ENCODE measurements around the gene CYBA. TPM values are rescaled to one million over a fixed set of nuclear protein-coding genes. Genes with fewer than 3 reads are reported as not detected.
"Not testable (repeated sequence)": the region's sequence is repeated elsewhere in the genome, so short reads cannot be mapped to it uniquely, and the experiment has no call there.

Gene CYBA
- total RNA-seq, 2 donors from 2014 or later = 242 to 290 TPM

DNA sequence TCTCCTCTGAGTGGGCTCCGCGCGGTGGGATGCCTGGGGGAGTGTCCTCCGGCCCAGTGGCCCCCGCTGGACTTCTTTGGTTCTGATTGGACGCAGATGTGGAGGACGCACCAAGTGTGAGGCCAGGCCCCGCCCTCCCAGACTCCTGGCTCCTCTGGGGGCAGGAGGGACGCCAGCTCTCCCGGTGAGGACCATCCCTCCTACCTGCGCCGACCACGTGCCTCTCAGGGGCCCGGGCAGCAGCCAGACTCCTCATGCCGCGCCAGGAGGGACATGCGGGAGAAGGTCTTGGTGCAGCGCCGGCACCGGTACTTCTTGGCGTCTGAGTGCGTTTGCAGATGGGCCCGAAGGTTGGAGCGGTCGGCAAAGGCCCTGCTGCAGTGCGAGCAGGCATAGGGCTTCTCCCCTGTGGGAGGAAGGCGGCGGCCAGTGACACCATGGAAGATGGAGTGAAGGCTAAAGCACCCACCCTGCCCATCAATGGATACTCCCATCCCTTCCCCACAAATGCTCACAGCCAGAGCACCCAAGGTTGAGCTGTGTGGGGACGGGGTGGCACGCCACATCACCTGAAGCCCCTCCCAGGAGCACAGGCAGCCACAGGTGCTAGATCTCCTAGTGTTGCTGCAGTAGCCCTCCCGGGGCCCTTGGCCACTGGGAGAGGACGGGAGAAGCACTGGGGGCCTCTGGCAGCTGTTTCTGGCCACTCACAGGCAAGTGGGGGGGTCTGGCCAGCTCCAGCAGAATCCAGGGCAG, 27.5 kb upstream of the CYBA start:
- Mint-ChIP-seq H3K4me1 (peaks cover 10% of the 10 kb centered on the region), H3K27ac (no peak overlapping the region), H3K9me3 (no peaks in the 10 kb centered on the region), H3K36me3 (ENCODE audit: low read depth) (peaks cover 11% of the 10 kb centered on the region), H3K4me3 (no peak overlapping the region), H3K27me3 (no peaks in the 10 kb centered on the region)
- ATAC-seq (replicated peaks) = no peak

DNA sequence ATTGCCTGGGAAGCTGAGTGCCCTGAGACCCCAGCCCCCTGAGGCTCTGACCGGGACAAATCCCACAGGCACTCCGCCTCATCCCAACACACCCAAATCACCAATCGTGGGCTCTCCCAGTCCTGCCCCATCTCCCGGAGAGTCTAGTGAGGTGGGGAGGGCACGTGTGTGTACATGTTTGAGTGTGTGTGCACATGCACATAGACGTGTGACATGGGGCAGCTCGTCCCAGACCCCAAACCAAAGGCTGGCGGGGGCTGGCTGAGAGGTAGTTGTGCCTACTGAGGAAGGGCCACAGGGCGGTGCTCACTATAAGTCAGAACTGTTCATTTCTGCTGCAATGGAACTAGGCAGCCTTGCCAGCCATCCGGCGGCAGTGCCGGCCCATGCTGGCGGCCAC, 26.9 kb upstream of the CYBA start:
- ATAC-seq (replicated peaks) = no peak
- peaks cover 10% of the 10 kb centered on the region for H3K4me1 Mint-ChIP-seq
- no peaks in the 10 kb centered on the region for H3K27me3 Mint-ChIP-seq
- H3K36me3 Mint-ChIP-seq (ENCODE audit: low read depth) = peaks cover 11% of the 10 kb centered on the region
- no peak overlapping the region for H3K27ac Mint-ChIP-seq
- no peak overlapping the region for H3K4me3 Mint-ChIP-seq
- no peaks in the 10 kb centered on the region for H3K9me3 Mint-ChIP-seq

DNA sequence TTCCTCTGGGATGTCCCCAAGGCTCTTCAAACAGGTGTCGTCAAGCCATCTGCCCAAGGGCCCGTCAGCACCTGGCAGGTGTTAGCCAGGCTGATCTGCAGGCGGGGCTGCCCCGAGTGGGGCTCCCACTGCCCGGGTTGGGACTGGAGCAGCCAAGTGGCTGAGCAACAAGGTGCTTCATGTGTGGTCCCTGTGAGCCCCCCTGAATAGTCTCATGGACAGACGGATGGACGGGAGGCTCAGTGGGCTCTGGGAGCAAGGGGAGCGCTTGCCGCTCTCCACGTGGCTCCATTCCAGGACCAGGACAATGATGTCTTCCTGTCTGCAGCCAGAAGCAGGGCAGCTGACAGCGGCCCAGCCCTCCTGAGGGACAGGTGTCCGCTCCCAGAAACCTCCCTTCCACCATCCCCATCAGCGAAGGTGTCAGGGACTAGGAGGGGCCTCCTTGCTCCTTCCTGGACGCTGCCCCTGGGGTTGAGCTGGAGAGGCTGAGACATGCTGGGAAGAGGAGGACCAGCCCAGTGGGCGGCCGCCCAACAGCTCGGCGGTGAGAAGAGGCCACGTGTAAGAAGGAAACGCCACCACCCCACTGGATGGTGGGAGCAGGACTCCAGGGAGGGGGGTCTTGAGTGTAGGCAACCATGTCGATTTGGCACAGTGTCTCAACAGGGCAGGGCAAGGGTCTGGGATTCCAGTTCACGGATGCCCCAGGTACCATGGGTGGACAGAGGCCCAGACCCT, 25.8 kb upstream of the CYBA start:
- Mint-ChIP-seq H3K27ac (no peak overlapping the region), H3K9me3 (no peaks in the 10 kb centered on the region), H3K27me3 (no peaks in the 10 kb centered on the region), H3K4me3 (no peak overlapping the region), H3K4me1 (peaks cover 4% of the 10 kb centered on the region), H3K36me3 (ENCODE audit: low read depth) (peaks cover 11% of the 10 kb centered on the region)
- no peak for ATAC-seq (replicated peaks)

DNA sequence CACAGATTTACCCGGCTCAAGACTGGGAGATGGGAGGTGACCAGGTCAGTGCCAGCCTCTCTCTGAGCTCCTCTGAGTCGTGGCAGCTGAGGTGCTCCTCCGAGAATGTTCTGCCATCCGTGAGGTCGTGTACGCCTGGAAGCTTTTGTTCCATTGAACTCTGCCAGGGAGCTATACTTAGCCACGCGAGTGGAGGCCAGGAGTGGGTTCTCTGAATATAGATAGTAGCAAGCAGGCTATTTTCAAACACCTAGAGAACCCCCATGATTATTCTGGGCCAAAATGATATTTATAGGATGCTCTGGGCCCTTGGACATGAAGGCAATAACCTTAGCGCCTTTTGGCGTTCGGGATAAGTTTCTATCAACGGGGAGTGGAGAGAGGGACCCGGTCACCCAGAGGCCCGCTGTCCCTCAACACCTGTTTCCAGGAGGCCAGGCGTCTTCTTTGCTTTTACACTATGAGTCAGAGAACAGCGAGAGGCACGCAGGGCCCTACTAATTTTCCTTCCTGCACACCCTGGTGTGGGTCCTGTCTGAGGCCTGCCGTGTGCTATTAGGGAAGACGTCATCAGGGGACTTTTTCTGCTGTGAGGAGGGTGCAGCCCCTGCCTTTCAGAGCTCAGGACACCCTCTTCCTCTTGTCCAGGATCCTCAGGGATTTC, 23.0 kb upstream of the CYBA start:
- Mint-ChIP-seq H3K4me3 (no peak overlapping the region), H3K4me1 (no peaks in the 10 kb centered on the region), H3K27ac (peak overlapping the region; percentile 33), H3K36me3 (ENCODE audit: low read depth) (no peaks in the 10 kb centered on the region), H3K27me3 (no peaks in the 10 kb centered on the region), H3K9me3 (no peaks in the 10 kb centered on the region)
- no peak for ATAC-seq (replicated peaks)

DNA sequence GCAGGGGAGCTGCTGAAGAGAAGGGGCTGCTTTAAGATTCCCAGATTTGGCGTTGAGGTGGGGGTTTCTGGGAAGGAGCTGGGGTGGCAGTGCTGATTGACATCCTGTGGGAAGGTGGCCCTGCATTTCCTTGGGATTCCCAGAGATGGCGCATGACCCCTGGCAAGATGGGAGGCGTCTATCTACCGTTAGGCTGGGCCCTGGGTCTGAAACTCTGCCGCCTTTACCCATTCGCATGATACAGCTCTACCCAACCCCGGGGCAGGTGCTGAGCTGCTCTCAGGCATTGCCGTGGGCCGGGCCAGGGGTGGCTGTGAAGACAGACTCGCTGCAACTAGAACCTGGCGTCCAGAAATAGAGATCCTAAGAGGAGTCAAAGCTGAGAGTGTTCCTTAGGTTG, 21.9 kb upstream of the CYBA start:
- Mint-ChIP-seq H3K9me3 (no peaks in the 10 kb centered on the region), H3K4me1 (no peaks in the 10 kb centered on the region), H3K27ac (no peak overlapping the region), H3K27me3 (no peaks in the 10 kb centered on the region), H3K36me3 (ENCODE audit: low read depth) (no peaks in the 10 kb centered on the region), H3K4me3 (no peak overlapping the region)
- ATAC-seq (replicated peaks) = no peak

DNA sequence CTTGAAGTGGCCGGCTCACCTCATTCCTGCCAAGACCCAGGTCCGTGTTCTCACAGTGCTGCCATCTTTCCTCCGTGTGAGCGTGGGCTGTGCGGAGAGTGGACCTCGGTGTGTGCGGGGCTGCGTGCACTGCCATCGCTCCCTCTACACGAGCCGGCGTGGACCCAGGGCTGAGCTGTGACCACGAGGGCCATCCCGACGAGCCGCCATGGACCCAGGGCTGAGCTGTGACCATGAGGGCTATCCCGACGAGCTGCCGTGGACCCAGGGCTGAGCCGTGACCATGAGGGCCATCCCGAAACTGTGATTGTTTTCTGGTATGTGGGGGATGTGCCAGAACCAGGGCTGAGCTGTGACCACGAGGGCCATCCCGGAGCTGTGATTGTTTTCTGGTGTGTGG, 21.0 kb upstream of the CYBA start:
- Mint-ChIP-seq H3K4me1 (no peaks in the 10 kb centered on the region), H3K27me3 (no peaks in the 10 kb centered on the region), H3K27ac (no peak overlapping the region)

DNA sequence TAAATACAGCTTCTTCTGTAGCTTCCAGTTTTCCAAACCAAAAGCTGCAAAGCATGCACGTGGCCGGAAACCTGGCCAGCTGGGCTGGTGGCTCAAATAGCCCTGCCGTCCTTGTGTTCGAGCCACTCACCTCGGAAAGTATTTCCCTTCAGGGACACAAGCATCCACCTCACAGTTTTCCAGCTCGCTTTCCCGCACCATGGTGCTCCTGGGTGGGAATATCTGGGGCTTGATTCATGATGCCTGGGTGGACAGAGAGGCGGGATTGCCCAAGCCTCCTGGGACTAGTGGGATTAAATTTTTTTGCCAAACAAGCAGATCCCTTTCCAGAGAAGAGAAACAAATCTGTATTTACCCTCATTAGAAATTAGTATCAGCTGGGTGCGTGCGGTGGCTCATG, 19.1 kb upstream of the CYBA start:
- no peaks in the 10 kb centered on the region for H3K9me3 Mint-ChIP-seq
- no peak overlapping the region for H3K27ac Mint-ChIP-seq
- no peaks in the 10 kb centered on the region for H3K4me1 Mint-ChIP-seq
- no peak for ATAC-seq (replicated peaks)
- H3K4me3 Mint-ChIP-seq = no peak overlapping the region
- H3K27me3 Mint-ChIP-seq = no peaks in the 10 kb centered on the region
- H3K36me3 Mint-ChIP-seq (ENCODE audit: low read depth) = no peaks in the 10 kb centered on the region

More for the DNA sequence above, 21.0 kb upstream of the CYBA start:
- no peak for ATAC-seq (replicated peaks)
- Mint-ChIP-seq H3K36me3 (ENCODE audit: low read depth) (no peaks in the 10 kb centered on the region), H3K9me3 (no peaks in the 10 kb centered on the region), H3K4me3 (no peak overlapping the region)

DNA sequence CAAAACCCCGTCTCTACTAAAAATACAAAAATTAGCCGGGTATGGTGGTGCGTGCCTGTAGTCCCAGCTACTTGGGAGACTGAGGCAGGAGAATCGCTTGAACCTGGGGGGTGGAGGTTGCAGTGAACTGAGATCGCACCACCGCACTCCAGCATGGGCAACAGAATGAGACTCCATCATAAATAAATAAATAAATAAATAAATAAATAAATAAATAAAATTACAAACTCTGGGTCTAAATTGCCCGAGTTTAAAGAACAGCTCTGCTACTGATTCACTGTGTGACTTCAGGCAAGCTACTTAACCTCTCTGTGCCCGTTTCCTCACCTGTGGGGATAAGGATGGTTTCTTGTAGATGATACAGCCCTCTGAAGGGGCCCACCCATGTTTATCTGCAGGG, 18.6 kb upstream of the CYBA start:
- H3K36me3 Mint-ChIP-seq (ENCODE audit: low read depth) = not testable (repeated sequence)

DNA sequence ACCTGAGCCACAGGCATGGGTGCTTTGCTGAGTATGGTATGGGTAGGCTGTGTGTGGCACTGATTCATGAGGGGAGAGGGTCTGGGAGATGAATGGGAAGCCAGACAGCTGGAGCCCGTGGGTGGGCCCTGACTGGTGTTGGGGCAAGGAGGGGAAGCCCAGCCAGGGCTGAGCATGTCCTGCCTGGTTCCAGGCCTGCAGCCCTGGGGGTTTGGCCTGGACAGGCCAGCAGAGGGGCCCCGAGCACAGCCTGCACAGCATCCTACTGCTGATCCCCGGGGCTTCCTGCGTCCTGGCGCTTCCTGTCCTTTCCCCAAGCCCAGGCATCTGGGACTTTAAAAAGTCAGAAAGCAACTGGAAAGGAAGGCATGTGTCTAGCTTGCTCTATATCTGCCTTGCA, 16.6 kb upstream of the CYBA start:
- Mint-ChIP-seq H3K9me3 (no peaks in the 10 kb centered on the region), H3K27ac (no peak overlapping the region), H3K4me3 (no peak overlapping the region), H3K27me3 (no peaks in the 10 kb centered on the region), H3K4me1 (no peaks in the 10 kb centered on the region), H3K36me3 (ENCODE audit: low read depth) (no peaks in the 10 kb centered on the region)
- no peak for ATAC-seq (replicated peaks)

More for the DNA sequence above, 18.6 kb upstream of the CYBA start:
- ATAC-seq (replicated peaks); H3K4me3 Mint-ChIP-seq; H3K27ac Mint-ChIP-seq; H3K4me1 Mint-ChIP-seq; H3K27me3 Mint-ChIP-seq; H3K9me3 Mint-ChIP-seq: not testable (repeated sequence)

DNA sequence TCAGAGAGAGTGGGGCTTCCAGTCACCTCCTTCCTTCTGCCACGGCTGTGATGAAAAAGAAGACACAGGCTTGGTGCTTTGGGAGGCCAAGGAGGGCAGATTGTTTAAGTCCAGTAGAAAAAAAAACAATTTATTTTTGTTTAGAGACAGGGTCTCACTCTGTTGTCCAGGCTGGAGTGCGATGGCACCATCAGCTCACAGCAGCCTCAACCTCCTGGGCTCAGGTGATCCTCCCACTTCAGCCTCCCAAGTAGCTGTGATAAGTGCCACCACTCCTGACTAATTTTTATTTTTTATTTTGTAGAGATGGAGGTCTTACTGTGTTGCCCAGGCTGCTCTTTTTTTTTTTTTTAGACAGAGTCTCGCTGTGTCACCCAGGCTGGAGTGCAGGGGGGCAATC, 14.7 kb upstream of the CYBA start:
- no peaks in the 10 kb centered on the region for H3K36me3 Mint-ChIP-seq (ENCODE audit: low read depth)
- ATAC-seq (replicated peaks) = no peak
- H3K27ac Mint-ChIP-seq = no peak overlapping the region
- no peaks in the 10 kb centered on the region for H3K9me3 Mint-ChIP-seq
- H3K27me3 Mint-ChIP-seq = no peaks in the 10 kb centered on the region
- H3K4me1 Mint-ChIP-seq = peaks cover 11% of the 10 kb centered on the region
- no peak overlapping the region for H3K4me3 Mint-ChIP-seq

DNA sequence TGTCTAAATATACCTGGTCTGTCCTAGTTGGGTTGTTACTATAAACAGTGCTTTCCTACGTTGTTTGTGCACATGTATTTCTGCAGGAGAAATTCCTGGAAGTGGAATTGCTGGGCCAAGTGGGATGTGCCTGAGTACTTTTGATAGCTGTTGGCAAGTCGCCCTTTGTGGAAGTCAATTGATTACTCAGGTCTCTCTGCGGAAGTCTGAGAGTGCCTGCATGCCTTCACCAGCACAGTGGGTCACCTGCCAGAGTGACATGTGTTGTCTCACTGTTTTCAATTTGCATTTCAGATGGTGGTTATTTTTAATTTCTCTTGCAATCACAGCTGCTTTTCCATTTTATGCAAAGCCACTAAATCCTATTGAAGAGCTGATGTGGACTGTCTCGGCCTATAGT, 14.3 kb upstream of the CYBA start:
- peaks cover 11% of the 10 kb centered on the region for H3K4me1 Mint-ChIP-seq
- H3K36me3 Mint-ChIP-seq (ENCODE audit: low read depth) = peaks cover 2% of the 10 kb centered on the region

DNA sequence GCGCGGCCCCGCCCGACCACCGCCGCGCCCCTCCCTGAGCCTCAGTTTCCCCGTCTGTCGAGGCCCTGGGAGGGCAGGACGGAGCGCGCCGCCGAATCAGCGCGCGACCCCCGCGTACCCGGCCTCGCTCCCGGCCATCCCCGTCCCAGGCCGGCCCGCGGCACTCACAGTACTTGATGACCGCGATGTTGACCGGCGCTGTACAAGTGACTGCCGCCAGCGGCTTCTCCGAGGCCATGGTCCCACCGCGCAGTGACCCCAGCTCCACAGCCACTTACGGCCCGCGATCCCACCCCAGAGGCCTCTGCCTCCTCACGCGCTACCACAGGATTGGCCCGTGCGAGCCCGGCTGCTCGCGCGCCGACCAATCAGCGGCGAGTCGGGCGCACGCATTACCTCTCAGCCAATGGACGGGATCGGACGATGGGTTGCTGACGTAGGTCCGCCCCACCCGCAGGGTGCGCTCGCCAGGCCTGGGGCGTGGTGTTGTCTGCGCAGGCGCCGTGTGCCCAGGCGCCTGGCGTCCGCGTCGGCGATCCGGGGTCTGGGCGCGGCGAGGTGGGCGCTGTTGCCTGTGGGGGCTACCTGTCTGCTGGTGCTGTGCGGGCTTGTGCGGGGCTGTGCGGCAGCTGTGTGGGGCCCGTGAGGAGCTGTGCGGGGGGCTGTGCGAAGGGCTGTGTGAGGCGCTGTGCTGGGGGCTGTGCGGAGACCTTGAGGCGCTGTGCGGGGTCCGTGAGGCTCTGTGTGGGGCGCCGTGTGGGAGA, 12.2 kb upstream of the CYBA start, which contains the start of gene MVD:
TSS of gene MVD (minus strand) at position 249 of the 764 bp plus-strand sequence. CDS start at position 238, 11 bp downstream.
- Mint-ChIP-seq H3K9me3 (no peaks in the 10 kb centered on the region), H3K4me3 (peak within 1 kb of the TSS; percentile 95), H3K27ac (peak within 1 kb of the TSS; percentile 94), H3K27me3 (no peaks in the 10 kb centered on the region), H3K36me3 (ENCODE audit: low read depth) (peaks cover 5% of the 10 kb centered on the region), H3K4me1 (peaks cover 11% of the 10 kb centered on the region)
- ATAC-seq (replicated peaks) = peak; percentile 98

More for the DNA sequence above, 14.3 kb upstream of the CYBA start:
- ATAC-seq (replicated peaks) = no peak
- Mint-ChIP-seq H3K9me3 (no peaks in the 10 kb centered on the region), H3K4me3 (peak overlapping the region; percentile 40), H3K27ac (no peak overlapping the region), H3K27me3 (no peaks in the 10 kb centered on the region)

DNA sequence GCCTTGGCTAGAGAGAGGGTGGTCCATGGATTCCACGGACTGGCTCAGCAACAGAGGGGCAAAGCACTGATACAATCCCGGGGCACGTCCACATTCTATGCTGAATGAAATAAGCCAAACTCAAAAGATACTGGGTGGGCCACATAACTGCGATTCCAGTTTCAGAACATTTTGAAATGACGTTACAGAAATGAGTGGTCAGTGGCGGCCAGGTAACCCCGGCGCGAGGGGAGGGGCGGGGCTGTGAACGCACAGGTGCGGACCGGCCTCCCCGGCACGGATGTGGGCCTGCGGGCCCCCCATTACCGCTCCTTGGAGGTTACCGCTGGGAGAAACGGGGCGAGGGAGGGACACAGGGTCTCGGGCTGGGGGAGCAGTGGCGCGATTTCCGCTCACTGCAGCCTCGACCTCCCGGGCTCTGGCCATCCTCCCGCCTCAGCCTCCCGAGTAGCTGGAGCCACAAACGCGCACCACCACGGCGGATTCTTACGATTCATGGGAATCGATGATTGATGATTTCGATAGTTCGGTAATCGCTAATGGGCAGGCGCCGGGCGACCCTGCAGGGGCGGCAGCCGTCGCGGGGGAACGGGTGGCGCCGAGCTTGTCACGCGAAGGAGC, 11.5 kb upstream of the CYBA start:
- Mint-ChIP-seq H3K27me3 (no peaks in the 10 kb centered on the region), H3K9me3 (no peaks in the 10 kb centered on the region), H3K4me1 (peaks cover 11% of the 10 kb centered on the region), H3K36me3 (ENCODE audit: low read depth) (peaks cover 5% of the 10 kb centered on the region), H3K4me3 (peak overlapping the region; percentile 95), H3K27ac (peak overlapping the region; percentile 94)
- ATAC-seq (replicated peaks) = peak; percentile 1

DNA sequence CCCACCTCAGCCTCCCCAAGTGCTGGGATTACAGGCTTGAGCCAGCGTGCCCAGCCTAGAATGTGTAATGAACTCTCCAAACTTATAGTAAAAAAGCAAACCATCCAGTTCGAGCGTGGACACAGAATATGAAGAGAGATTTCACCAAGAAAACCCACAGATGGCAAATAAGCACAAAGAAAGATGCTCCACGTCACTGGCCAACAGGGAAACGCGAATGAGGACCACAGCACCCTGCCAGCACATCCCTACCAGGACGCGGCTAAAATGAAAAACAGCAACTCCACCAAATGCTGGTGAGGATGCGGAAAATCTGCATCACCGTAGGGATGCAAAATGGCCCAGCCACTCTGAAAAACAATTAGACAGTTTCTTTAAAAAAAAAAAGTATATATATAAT, 10.6 kb upstream of the CYBA start:
- ATAC-seq (replicated peaks) = no peak
- peaks cover 9% of the 10 kb centered on the region for H3K36me3 Mint-ChIP-seq (ENCODE audit: low read depth)
- no peaks in the 10 kb centered on the region for H3K27me3 Mint-ChIP-seq
- H3K4me3 Mint-ChIP-seq = peak overlapping the region; percentile 95
- peak overlapping the region; percentile 94 for H3K27ac Mint-ChIP-seq
- no peaks in the 10 kb centered on the region for H3K9me3 Mint-ChIP-seq
- peaks cover 11% of the 10 kb centered on the region for H3K4me1 Mint-ChIP-seq

Measured in activated T-helper 17 cell treated with anti-CD3 and anti-CD28 coated beads, Interleukin-2, amount 50 U/mL, for 72 hours (primary cell).